GM03348 (cell line): Measurements from ENCODE around the gene PIP5K1B.
"Not testable (repeated sequence)": the region's sequence is repeated elsewhere in the genome, so short reads cannot be mapped to it uniquely, and the experiment has no call there.

Experiments
- DNase-seq: peaks from one replicate; pipeline ENCODE4 v3.0.0; 2012; ENCODE audit warnings: low spot score

Gene PIP5K1B

GRCh38 chr9:69028754-69029153 is 323.7 kb downstream of the PIP5K1B start:
- DNase-seq, result no peak

GRCh38 chr9:69029535-69029934 is 324.5 kb downstream of the PIP5K1B start:
- no peak for DNase-seq

- DNase-seq, result no peak
Observed at GRCh38 chr9:69030851-69031645, 326.0 kb downstream of the PIP5K1B start.

- no peak for DNase-seq
Observed at GRCh38 chr9:69034071-69034470, 329.0 kb downstream of the PIP5K1B start.

- DNase-seq, result peak; percentile 96
Observed at GRCh38 chr9:69035438-69036308, 330.6 kb downstream of the PIP5K1B start, which contains the start of gene FXN. Gene FXN (plus strand): TSS chr9:69035752. CDS start chr9:69035783, 31 bp downstream.

GRCh38 chr9:69036309-69036708 is 331.3 kb downstream of the PIP5K1B start:
- DNase-seq, result peak; percentile 16

GRCh38 chr9:69036799-69037198 is 331.8 kb downstream of the PIP5K1B start:
- DNase-seq, result no peak

- no peak for DNase-seq
Observed at GRCh38 chr9:69040646-69041045, 335.6 kb downstream of the PIP5K1B start.

GRCh38 chr9:69044240-69045219 is 339.5 kb downstream of the PIP5K1B start:
- peak; percentile 17 for DNase-seq

- DNase-seq, result no peak
Observed at GRCh38 chr9:69045821-69046220, 340.8 kb downstream of the PIP5K1B start.

GRCh38 chr9:69046723-69047122 is 341.7 kb downstream of the PIP5K1B start:
- no peak for DNase-seq

- no peak for DNase-seq
Observed at GRCh38 chr9:69047371-69047770, 342.3 kb downstream of the PIP5K1B start.

GRCh38 chr9:69049094-69049493 is 344.1 kb downstream of the PIP5K1B start:
- DNase-seq, result no peak

- not testable (repeated sequence) for DNase-seq
Observed at GRCh38 chr9:69050936-69051335, 345.9 kb downstream of the PIP5K1B start.

- no peak for DNase-seq
Observed at GRCh38 chr9:69054989-69055388, 349.9 kb downstream of the PIP5K1B start.

GRCh38 chr9:69056191-69056815 is 351.3 kb downstream of the PIP5K1B start:
- DNase-seq, result no peak

GRCh38 chr9:69058101-69058500 is 353.1 kb downstream of the PIP5K1B start:
- no peak for DNase-seq
